HG03064 (cell line): Measurements from ENCODE around the gene SLC29A4.

ENCODE experiments used
- ATAC-seq: cut with Tn5 transposase; IDR thresholded peaks from one replicate; pipeline ENCODE4 v1.9.1; 2021; ENCODE audit warnings: low read depth; ENCODE audit not compliant: unreplicated experiment

SLC29A4 gene

GRCh38 chr7:5350600-5351385 is 68.0 kb downstream of the SLC29A4 start:
- ATAC-seq = no peak

- ATAC-seq = no peak
Observed at GRCh38 chr7:5351507-5352265, 68.9 kb downstream of the SLC29A4 start.

GRCh38 chr7:5352440-5353010 is 69.8 kb downstream of the SLC29A4 start:
- ATAC-seq = no peak

GRCh38 chr7:5354460-5355232 is 71.9 kb downstream of the SLC29A4 start:
- ATAC-seq = no peak
